Fibroblast of mammary gland (primary cell): ENCODE measurements around the gene PFDN4.
"Not testable (repeated sequence)": the region's sequence is repeated elsewhere in the genome, so short reads cannot be mapped to it uniquely, and the experiment has no call there.

Experiments used
- DNase-seq: peaks from one replicate; pipeline ENCODE4 v3.0.0-alpha.2; 2010; ENCODE audit warnings: low read depth
- H3K4me3 ChIP-seq: 2 replicates; pipeline ENCODE4 v1.5.1; 2011; ENCODE audit warnings: low read depth, mild to moderate bottlenecking, low read length, moderate library complexity; ENCODE audit not compliant: control insufficient read depth
- TF ChIP-seq, protein P1 (sequence below): conservative IDR thresholded peaks from 2 replicates; pipeline ENCODE4 v1.5.1; 2011; ENCODE audit warnings: low read depth, low read length, inconsistent platforms; ENCODE audit not compliant: control insufficient read depth, insufficient read depth

The PFDN4 gene

DNA sequence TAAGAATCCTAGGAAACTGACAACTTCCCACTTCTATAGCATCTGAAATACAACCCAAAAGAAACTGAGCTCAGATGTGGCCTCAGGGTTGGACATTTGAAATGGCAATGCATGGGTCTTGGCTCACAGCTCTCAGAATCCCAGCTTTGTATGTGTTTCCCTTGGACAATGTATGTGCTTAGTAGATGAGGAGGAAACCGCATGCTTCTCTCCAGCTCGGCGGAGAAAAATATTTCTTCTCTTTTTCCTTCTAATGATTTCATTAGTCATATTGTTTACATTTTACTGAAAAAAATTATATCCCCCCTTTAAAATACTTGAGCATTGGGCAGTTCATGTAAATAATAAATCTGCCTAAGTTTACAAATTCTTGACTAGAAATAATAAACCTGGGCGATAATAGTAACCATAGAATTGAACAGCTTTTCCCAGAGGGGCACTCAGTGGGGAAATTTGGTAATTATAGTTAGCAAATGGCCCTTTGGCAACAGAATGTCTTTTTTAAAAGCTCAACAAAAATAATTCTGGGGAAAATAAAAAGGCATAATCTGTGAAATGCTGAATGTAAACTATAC is 55.3 kb downstream of the PFDN4 start:
- no peak overlapping the region for H3K4me3 ChIP-seq
- TF ChIP-seq, protein P1, sequence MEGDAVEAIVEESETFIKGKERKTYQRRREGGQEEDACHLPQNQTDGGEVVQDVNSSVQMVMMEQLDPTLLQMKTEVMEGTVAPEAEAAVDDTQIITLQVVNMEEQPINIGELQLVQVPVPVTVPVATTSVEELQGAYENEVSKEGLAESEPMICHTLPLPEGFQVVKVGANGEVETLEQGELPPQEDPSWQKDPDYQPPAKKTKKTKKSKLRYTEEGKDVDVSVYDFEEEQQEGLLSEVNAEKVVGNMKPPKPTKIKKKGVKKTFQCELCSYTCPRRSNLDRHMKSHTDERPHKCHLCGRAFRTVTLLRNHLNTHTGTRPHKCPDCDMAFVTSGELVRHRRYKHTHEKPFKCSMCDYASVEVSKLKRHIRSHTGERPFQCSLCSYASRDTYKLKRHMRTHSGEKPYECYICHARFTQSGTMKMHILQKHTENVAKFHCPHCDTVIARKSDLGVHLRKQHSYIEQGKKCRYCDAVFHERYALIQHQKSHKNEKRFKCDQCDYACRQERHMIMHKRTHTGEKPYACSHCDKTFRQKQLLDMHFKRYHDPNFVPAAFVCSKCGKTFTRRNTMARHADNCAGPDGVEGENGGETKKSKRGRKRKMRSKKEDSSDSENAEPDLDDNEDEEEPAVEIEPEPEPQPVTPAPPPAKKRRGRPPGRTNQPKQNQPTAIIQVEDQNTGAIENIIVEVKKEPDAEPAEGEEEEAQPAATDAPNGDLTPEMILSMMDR, result no peak
- no peak for DNase-seq

DNA sequence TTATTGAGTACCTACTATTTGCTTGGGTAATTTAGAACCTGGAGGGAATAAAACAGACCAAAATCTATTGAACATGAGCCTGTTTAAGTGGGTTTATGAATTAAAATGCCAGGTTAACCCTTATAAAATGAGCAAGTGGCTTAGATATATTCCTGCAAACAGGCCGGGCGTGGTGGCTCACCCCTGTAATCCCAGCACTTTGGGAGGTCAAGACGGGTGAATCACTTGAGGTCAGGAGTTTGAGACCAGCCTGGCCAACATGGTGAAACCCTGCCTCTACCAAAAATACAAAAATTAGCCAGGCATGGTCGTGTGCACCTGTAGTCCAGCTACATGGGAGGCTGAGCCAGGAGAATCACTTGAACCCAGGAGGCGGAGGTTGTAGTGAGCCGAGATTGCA is 57.9 kb downstream of the PFDN4 start:
- not testable (repeated sequence) for H3K4me3 ChIP-seq, DNase-seq

DNA sequence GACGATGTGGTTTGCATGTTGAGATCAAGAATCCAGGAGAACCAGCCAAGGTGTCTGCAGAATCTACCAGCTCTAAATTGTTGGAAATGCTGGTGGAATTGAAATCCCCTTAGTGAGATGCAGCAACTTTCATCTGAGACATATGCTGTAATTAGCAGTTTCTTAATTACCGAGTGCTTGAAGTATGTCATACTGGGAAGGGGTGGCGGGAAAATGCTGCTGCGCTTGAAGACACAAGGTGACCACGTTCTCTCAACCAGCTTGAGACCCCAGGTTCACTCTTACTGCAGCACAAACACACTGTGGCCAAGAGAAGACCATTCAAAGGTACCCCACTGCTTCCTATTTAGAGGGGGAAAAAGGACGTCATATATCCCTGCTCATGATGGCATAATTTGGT is 59.0 kb downstream of the PFDN4 start:
- no peak for DNase-seq
- no peak overlapping the region for H3K4me3 ChIP-seq
- TF ChIP-seq, protein P1, result no peak

DNA sequence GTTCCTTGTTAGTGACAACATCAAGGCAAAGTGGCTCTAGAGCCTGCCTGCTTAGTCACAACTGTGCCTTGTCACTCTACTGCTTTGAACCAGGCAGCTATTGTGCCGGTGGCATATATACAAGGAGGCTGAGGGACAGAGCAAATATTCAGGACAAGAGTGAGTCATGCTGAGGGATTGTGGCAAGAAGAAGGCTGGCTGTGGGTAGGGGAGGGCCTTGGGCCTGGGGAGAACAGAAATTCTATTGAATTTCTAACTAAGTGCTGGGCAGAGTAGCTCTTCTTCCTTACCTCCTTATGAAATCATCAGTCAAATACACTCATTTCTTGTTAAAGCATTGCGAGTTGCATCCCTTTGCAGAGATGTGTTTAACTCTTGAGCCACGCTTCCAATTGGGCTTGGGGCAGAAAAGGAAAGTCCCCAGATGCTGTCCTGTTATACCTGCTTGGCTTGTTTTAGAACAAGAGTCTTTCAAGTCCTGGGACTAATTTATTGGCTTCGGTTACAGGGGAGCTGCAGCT is 59.7 kb downstream of the PFDN4 start:
- no peak overlapping the region for H3K4me3 ChIP-seq
- TF ChIP-seq, protein P1, result no peak
- DNase-seq, result no peak

DNA sequence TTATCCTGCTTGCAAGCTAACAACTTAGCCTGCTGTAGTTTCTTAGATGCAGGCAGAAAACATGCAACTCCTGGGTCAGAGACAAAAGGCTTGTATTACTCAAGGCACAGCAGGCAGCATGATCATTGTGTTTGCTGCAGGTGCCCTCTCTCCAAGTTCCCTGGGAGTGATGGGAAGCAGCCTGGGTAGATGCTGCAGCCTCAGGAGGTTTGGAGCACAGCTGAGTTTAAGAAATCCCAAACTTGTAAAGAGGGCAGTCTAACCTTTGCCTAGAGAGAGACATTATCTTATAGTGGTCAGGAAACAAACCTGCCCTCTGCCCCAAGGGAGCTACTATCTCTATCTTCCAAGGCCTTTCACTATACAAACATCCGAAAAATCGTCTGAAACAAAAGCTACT is 61.1 kb downstream of the PFDN4 start:
- H3K4me3 ChIP-seq, result no peak overlapping the region
- DNase-seq, result no peak
- TF ChIP-seq, protein P1, result no peak
